Natural killer cell (primary cell): ENCODE results near the gene ACHE. TPM values are rescaled to one million over a fixed set of nuclear protein-coding genes. Genes with fewer than 3 reads are reported as not detected.

Experiments
- ATAC-seq, 3 donors: fragments of 150-1000 bp in 2 of 3; fragments of 200-7000 bp in 1 of 3; cut with Tn5 transposase; 1 replicate in 1 of 3; 2 replicates in 2 of 3; pipeline ENCODE4 v1.10.0; 2021; ENCODE audit warnings: mild to moderate bottlenecking in 2 of 3, moderate library complexity in 2 of 3
- DNase-seq, 2 donors: peaks; one replicate each; pipeline versions ENCODE4 v3.0.0 to v3.0.0-alpha.2; 2013 to 2021; ENCODE audit warnings: mixed read lengths in 1 of 2
- H3K27ac ChIP-seq: one replicate; pipeline ENCODE4 v1.5.1; 2013; ENCODE audit warnings: mild to moderate bottlenecking, low read length
- H3K27me3 ChIP-seq: one replicate; pipeline ENCODE4 v1.6.1; 2013; ENCODE audit warnings: low read length; ENCODE audit not compliant: control insufficient read depth, insufficient read depth
- H3K36me3 ChIP-seq: one replicate; pipeline ENCODE4 v1.6.1; 2013; ENCODE audit warnings: low read length; ENCODE audit not compliant: control insufficient read depth, insufficient read depth
- H3K4me1 ChIP-seq: one replicate; pipeline ENCODE4 v1.6.1; 2013; ENCODE audit warnings: low read length; ENCODE audit not compliant: control insufficient read depth, insufficient read depth
- H3K4me3 ChIP-seq: one replicate; pipeline ENCODE4 v1.5.1; 2013; ENCODE audit warnings: low read length
- H3K9me3 ChIP-seq: one replicate; pipeline ENCODE4 v1.6.1; 2013; ENCODE audit warnings: low read length; ENCODE audit not compliant: control insufficient read depth, insufficient read depth
- H3K27ac Mint-ChIP-seq, 2 donors: one replicate each; pipeline ENCODE4 v1.8.0; 2022; ENCODE audit warnings: mild to moderate bottlenecking in 2 of 2, mixed read lengths in 2 of 2, moderate library complexity in 1 of 2
- H3K27me3 Mint-ChIP-seq, 2 donors: one replicate each; pipeline ENCODE4 v1.8.0; 2022; ENCODE audit warnings: low read depth in 2 of 2, mixed read lengths in 2 of 2
- H3K36me3 Mint-ChIP-seq: one replicate; pipeline ENCODE4 v1.8.0; 2022; ENCODE audit warnings: mixed read lengths
- H3K4me1 Mint-ChIP-seq, 2 donors: one replicate each; pipeline ENCODE4 v1.8.0; 2022; ENCODE audit warnings: mixed read lengths in 2 of 2
- H3K4me3 Mint-ChIP-seq: one replicate; pipeline ENCODE4 v1.8.0; 2022; ENCODE audit warnings: mild to moderate bottlenecking, moderate library complexity, mixed read lengths
- H3K9me3 Mint-ChIP-seq, 2 donors: one replicate each; pipeline ENCODE4 v1.8.0; 2022; ENCODE audit warnings: mixed read lengths in 2 of 2
- WGBS: methylation state at CpG from one replicate; pipeline ENCODE4 v1.1.7; 2013; ENCODE audit warnings: missing lambda C conversion rate; ENCODE audit not compliant: insufficient coverage; 5-methylcytosine and 5-hydroxymethylcytosine counted together
- intact Hi-C: fragments of 100-400 bp; cut with micrococcal nuclease; formaldehyde crosslinking; loops from one replicate; pipeline ENCODE4 v1.14.2; 2022
- total RNA-seq, 4 donors: library from RNA; stranded (reverse); fragments of 120-200 nt in 1 of 4; gene quantifications; one replicate each; pipeline versions ENCODE4 v1.2.3 to v1.2.4, GENCODE V29; 2013 to 2022
- TF ChIP-seq, protein P1 (sequence below): fragments of 200-600 bp; IDR thresholded peaks from one replicate; pipeline ENCODE4 v1.8.0; 2022; ENCODE audit warnings: antibody characterized with exemption

Gene ACHE
- total RNA-seq, 3 donors from 2014 or later (not counting 1 experiment from before 2014, with no cell fraction given): 0.18 to 0.84 (median 0.47) TPM

DNA sequence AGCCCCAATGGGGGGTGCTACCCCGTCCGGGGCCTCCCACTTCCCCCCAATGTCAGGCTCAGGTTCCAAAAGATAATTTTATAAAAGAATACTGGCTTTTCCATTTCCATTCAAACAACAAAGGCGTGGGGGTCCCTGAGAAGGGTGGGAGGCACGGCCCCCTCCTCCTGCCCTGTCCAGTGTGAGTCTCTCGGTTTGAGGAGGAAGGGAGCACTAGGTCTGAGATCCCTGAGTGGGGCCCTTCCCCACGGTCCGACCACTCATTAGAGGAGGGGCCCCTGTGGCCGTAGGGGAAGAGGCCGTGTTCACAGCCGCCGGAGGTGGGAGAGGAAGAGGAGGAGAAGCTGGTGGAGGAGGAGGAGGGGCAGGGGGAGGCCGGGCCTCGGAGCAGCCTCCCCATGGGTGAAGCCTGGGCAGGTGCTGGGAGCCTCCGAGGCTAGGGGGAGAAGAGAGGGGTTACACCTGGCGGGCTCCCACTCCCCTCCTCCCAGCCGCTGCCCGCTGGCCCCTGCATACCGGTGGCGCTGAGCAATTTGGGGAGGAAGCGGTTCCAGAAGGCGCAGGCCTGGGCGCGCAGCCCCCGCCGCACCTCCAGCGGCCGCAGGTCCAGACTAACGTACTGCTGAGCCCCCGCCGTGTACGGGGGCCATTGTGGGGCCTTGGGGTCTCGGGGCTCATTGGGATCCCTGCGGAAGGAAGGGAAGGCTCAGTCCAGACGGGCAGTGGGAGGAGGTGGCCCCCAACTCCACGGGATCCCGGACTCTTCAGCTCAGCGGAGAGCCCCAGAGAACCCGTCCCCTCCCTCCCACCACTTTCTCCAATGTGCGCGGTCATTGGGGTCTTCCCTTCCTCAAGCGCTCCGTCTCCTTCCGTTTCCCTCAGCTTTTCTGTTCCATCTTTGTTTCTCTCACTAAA is 4.8 kb downstream of the ACHE start:
- peaks cover 13 to 44% of the 10 kb centered on the region in 2 donors for H3K4me1 Mint-ChIP-seq
- peak overlapping the region; percentile 16 for H3K27ac ChIP-seq

DNA sequence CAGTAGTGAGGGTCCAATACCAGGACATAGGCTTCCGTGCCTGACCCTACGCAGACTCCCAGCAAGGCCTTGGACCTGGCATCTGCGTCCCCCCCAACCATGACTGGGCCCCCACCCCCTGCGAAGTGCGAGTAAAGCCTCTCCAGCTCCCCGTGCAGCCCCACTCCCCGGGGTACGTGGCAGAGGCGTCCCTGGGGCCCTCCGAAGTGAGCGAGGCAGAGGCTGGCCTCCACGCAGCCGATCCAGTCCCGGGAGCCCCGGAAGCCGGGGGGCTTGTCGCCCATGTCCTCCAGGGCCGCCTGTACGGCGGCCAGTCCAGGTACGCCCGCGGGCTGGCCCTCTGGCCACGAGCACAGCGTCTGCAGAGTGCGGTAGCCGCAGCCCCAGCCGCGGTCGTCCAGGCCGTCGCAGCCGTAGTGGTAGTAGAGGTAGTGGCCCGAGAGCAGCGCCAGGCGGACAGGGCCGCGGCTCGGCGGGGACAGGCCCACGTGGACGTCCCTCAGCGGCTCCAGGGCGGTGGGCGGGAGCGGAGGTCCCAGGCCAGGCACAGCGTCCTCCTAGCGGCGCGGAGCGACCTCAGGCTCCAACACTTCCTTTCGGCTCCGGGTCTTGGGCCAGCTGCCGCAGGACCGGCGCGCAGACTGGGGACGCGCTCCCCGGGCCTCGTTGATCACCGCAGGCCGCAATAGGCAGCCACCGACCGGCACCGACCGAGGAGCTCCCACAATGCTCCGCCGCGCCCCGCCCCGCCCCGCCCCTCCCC is 6.5 kb downstream of the ACHE start, which contains the start of gene UFSP1:
UFSP1 (minus strand) TSS at position 728 of the 763 bp plus-strand sequence; CDS start at position 284, 444 bp downstream.
- H3K9me3 ChIP-seq: no peaks in the 10 kb centered on the region
- ATAC-seq (peak in 2 of 3 donors; percentile 52), DNase-seq (peak in 1 of 2 donors; percentile 33)
- Mint-ChIP-seq H3K27ac (peak within 1 kb of the TSS; percentile 48 to 82), H3K9me3 (no peaks in the 10 kb centered on the region), H3K27me3 (peaks cover 17 to 28% of the 10 kb centered on the region in 2 donors), H3K36me3 (no peaks in the 10 kb centered on the region), H3K4me1 (peaks cover 12 to 45% of the 10 kb centered on the region in 2 donors), H3K4me3 (peak within 1 kb of the TSS; percentile 89)
- peaks cover 49% of the 10 kb centered on the region for H3K4me1 ChIP-seq
- intact Hi-C loops: loop anchor here (2.0 kb wide), 1 partner anchor 14 kb away; the partner anchor contains the start of gene SRRT
- TF ChIP-seq, protein P1, sequence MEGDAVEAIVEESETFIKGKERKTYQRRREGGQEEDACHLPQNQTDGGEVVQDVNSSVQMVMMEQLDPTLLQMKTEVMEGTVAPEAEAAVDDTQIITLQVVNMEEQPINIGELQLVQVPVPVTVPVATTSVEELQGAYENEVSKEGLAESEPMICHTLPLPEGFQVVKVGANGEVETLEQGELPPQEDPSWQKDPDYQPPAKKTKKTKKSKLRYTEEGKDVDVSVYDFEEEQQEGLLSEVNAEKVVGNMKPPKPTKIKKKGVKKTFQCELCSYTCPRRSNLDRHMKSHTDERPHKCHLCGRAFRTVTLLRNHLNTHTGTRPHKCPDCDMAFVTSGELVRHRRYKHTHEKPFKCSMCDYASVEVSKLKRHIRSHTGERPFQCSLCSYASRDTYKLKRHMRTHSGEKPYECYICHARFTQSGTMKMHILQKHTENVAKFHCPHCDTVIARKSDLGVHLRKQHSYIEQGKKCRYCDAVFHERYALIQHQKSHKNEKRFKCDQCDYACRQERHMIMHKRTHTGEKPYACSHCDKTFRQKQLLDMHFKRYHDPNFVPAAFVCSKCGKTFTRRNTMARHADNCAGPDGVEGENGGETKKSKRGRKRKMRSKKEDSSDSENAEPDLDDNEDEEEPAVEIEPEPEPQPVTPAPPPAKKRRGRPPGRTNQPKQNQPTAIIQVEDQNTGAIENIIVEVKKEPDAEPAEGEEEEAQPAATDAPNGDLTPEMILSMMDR: no peak
- peaks cover 40% of the 10 kb centered on the region for H3K36me3 ChIP-seq
- 5% methylated on average over 67 of the region's 73 CpGs for WGBS
- peak within 1 kb of the TSS; percentile 62 for H3K4me3 ChIP-seq
- H3K27ac ChIP-seq: peak within 1 kb of the TSS; percentile 46
- peaks cover 6% of the 10 kb centered on the region for H3K27me3 ChIP-seq

More for the DNA sequence above, 4.8 kb downstream of the ACHE start:
- H3K9me3 Mint-ChIP-seq: no peaks in the 10 kb centered on the region
- Histone ChIP-seq H3K4me1 (peaks cover 55% of the 10 kb centered on the region), H3K9me3 (no peaks in the 10 kb centered on the region), H3K36me3 (peaks cover 22% of the 10 kb centered on the region), H3K4me3 (peak overlapping the region; percentile 13), H3K27me3 (peaks cover 12% of the 10 kb centered on the region)
- H3K4me3 Mint-ChIP-seq: peak overlapping the region; percentile 89
- DNase-seq (no peak), ATAC-seq (no peak)
- no peaks in the 10 kb centered on the region for H3K36me3 Mint-ChIP-seq
- H3K27me3 Mint-ChIP-seq: peaks cover 18 to 31% of the 10 kb centered on the region in 2 donors
- intact Hi-C loops: no loop called here
- TF ChIP-seq, protein P1: no peak
- WGBS: 8% methylated on average over 43 of the region's 43 CpGs
- H3K27ac Mint-ChIP-seq: peak overlapping the region in 1 of 2 donors; percentile 82

DNA sequence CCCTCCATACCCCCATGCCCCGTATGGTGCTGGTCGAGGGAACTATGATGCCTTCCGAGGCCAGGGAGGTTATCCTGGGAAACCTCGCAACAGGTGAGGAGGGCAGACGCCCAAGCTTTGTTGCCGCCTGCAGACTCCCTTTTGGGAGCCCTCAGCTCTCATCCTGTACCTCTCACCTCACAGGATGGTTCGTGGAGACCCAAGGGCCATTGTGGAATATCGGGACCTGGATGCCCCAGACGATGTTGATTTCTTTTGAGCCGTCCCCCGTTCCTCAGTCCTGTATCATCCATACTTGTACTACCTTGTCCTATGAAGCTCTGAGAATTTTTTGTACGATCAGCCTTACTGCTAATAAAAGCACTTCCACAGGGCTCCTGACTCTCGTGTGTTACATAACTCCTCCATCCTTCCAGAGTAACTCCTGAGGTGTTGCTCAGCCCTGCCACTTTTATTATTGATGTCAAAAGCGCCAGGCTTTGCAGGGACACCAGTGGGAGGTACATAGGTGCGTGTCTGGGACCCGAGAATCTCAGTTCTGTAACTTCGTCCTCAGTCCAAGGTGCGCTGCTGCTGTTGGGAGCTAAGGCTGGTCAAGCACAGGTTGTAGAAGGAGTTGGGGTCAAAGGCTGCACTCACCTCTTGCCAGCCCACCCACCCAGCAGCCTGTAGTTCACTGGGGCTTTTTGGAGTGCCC is 7.2 kb downstream of the ACHE start:
- no peak for ATAC-seq
- Histone ChIP-seq H3K4me1 (peaks cover 49% of the 10 kb centered on the region), H3K4me3 (no peak overlapping the region), H3K9me3 (no peaks in the 10 kb centered on the region), H3K27ac (no peak overlapping the region), H3K27me3 (peaks cover 6% of the 10 kb centered on the region), H3K36me3 (peaks cover 47% of the 10 kb centered on the region)
- peaks cover 16 to 49% of the 10 kb centered on the region in 2 donors for H3K4me1 Mint-ChIP-seq
- H3K36me3 Mint-ChIP-seq: no peaks in the 10 kb centered on the region
- no peaks in the 10 kb centered on the region for H3K9me3 Mint-ChIP-seq
- DNase-seq: peak in 1 of 2 donors; percentile 27
- intact Hi-C loops: loop anchor here (2.0 kb wide), 1 partner anchor 14 kb away; the partner anchor contains the start of gene SRRT
- H3K27ac Mint-ChIP-seq: peak overlapping the region; percentile 48 to 82
- TF ChIP-seq, protein P1: no peak
- H3K27me3 Mint-ChIP-seq: peaks cover 17 to 21% of the 10 kb centered on the region in 2 donors
- 86% methylated on average over 18 of the region's 18 CpGs for WGBS
- H3K4me3 Mint-ChIP-seq: peak overlapping the region; percentile 73
